GM18868 (cell line): ENCODE measurements around the gene C10orf143.
"Not testable (repeated sequence)": the region's sequence is repeated elsewhere in the genome, so short reads cannot be mapped to it uniquely, and the experiment has no call there.

ENCODE experiments used
- ATAC-seq: cut with Tn5 transposase; IDR thresholded peaks from one replicate; pipeline ENCODE4 v1.9.1; 2021; ENCODE audit warnings: mild to moderate bottlenecking, moderate library complexity; ENCODE audit not compliant: unreplicated experiment

The C10orf143 gene

DNA sequence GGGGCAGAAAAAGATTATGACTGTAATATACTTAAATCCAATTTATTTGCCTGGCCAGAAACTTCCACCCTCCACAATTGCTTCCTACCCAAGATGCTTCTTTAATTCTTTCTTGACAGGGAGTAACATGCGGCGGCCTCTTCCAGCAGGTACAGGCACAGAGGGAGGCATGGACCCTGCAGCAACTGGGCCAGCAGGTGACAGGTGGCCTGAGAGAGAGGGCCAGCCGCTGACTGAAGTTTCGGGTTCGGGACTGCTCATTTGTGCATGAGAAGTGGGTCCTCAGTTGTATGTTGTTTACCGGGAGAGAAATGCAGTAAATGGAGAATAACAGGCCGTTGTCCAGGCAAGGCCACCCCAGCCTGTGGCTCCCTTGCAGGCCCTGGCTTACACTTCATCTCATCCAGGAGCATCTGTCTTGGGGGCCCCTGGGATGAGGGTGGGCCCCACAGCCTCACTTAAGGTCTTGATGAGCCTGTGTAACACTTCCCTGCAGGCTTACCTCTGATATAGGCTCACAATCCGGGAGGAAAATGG is 72.5 kb downstream of the C10orf143 start:
- no peak for ATAC-seq

GRCh38 chr10:130037169-130037661 is 73.4 kb downstream of the C10orf143 start:
- no peak for ATAC-seq

- no peak for ATAC-seq
Observed at GRCh38 chr10:130036296-130037065, 74.1 kb downstream of the C10orf143 start.

- no peak for ATAC-seq
Observed at GRCh38 chr10:130029209-130029608, 81.4 kb downstream of the C10orf143 start.

DNA sequence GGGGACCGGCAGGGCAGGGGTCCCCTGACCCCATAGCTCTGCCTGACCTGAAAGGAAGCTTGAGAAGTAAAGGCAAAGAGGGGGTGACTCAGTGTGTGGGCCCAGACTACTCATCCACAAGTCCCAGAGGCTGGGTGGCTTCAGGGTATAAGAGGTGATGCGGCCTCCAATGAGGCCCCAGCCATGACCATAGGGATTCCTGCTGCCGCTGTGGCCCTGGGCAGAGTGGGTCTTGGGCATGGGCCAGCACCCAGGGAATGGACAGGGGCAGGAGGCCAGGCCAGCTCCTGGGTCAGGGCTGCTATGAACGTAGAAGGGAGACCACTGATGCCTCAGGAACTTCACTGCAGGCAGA is 82.2 kb downstream of the C10orf143 start:
- no peak for ATAC-seq

DNA sequence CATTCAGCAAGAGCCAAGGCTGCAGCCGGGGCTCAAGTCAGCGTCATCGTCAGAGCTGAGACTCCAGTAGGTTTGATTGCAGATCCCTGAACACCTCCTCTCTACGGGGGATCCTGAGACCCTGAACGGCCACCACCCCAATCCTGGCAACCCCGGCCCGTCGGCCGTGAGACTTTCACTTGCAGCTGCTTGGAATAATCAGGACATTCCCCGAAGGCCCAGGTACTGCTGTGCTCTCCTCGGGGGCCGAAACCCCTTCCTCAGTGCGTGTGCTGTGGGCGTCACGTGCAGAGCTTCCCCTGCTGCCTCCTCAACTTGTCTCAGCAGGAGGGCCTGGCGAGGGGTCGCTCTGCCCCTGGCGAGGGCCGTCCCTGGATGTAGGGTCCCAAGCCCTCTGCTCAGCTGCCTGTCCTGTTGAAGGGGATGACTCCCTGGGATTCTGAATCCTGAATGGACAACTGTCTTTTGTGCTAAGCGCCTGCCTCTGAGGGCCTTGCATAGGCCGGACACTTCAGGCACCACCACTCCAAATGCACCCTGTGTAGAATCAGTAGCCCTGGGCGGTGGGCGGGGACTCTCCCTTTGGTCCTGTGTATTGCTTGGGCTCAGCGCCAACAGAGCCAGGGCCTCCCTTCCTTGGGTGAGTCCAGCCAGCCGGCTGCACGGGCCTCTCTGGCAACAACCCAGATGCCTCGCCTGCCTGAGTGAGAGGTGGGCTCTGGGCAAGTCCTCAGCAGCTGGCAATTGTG is 82.7 kb downstream of the C10orf143 start:
- no peak for ATAC-seq

DNA sequence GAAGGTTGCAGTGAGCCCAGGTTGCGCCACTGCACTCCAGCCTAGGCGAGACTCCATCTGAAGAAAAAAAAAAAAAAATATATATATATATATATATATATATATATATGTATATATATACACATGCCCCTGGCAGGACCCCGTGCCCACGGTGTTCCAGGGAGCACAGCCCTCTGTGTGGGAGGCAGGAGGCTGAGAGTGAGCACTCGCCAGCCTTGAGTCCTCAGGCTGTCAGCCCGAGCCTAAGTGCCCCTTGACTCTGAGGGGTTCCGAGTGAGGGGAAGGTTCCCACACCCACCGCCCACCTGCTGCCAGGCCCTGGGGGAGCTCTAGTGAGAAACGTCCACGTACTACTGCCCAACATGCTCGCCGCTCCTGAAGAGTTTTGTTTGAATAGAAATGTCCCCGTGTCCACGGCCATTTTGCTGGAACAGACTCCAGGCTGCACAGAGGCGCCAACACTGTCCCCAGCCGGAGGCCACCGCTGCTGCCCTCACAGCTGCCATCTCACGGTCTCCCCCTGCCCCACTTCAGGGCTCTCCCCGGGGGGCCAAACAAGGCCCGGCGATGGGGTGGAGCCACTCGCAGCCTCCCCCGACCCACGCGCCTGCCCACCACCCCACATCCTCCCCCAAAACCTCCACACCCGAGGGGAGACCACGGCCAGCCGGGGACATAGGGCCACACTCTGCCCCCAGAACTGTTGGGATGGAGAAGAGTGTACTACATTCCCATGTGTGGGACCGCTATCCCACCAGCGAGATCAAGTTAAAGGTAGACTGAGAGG is 83.8 kb downstream of the C10orf143 start:
- ATAC-seq = no peak

- ATAC-seq = no peak
Observed at GRCh38 chr10:130025811-130026485, 84.7 kb downstream of the C10orf143 start.

DNA sequence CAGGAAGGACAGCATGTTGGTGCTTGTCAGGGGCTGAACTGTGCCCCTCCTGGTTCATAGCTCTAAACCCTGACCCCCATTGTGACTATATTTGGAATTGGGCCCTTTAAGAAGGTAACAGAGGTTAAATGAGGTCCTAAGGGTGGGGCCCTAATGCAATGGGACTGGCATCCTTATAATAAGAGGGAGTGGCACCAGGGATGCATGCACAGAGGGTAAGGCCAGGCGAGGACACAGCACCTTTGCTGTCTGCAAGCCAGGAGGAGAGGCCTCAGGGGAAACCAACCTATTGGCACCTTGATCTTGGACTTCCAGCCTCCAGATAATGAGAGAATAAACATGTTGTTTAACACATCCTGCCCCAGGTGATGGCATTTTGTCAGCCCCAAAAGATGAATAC is 85.3 kb downstream of the C10orf143 start:
- no peak for ATAC-seq

DNA sequence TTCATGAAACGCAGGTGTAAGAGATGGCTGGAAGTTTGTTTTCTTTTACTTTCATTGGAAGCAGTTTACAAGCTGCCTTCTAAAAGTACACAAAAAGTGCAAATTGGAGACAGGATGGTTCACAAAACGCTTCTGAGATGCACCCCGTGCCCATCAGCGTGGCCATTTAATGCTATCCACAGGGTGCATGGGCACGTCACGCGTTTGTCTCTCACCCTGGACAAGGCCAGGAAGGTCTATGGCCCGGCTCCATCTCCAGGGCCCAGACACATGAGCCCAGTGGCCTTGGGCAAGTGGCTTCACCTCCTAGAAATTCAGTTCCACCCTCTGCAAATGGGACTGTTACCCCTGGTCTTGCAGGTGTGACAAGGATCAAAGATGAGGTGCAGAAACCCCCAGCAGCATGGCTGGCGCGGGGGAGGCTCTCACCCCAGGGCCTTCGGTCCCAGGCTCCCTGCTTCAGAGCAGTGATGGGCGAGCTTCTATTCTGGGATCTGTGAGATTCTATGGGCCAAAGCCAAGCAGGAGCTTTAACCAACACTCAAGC is 85.8 kb downstream of the C10orf143 start:
- ATAC-seq = no peak

GRCh38 chr10:130024326-130024725 is 86.3 kb downstream of the C10orf143 start:
- ATAC-seq = not testable (repeated sequence)

GRCh38 chr10:130023454-130024230 is 87.0 kb downstream of the C10orf143 start:
- ATAC-seq = no peak

- no peak for ATAC-seq
Observed at GRCh38 chr10:130022511-130023299, 87.9 kb downstream of the C10orf143 start.

GRCh38 chr10:130022086-130022485 is 88.5 kb downstream of the C10orf143 start:
- no peak for ATAC-seq

DNA sequence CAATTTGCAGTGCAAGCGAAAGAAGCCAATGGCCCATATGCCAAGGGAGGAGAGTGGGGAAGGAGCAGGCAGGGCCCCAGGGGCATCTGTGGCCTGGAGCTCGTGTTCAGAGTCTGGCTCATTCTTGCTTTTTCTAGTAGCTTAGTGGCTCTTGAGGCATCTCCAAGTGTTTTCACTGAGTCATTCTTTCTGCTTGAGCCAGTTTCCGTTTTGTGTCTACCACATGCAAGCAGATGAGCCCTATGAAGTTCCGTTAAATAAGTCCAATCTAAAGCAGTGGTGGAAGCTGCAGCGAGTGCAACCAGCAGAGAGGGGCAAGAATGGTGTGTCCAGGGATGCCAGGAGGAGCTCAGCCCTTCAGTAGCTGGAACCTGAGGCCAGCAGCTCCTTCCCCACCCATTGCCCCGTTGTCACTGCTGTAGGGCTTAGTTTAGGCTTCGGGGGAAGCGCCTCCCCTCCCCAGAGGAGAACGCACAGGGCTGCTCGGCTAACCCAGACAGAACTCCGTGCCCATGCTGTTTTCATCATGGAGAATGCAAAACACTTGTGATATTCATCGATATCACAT is 89.2 kb downstream of the C10orf143 start:
- no peak for ATAC-seq

- ATAC-seq = no peak
Observed at GRCh38 chr10:130020651-130021382, 89.8 kb downstream of the C10orf143 start.

- ATAC-seq = no peak
Observed at GRCh38 chr10:130018730-130019185, 91.9 kb downstream of the C10orf143 start.

- ATAC-seq = no peak
Observed at GRCh38 chr10:130018265-130018664, 92.4 kb downstream of the C10orf143 start.
